ENCODE measurements around the gene NFE2L1. TPM values are rescaled to one million over a fixed set of nuclear protein-coding genes. Genes with fewer than 3 reads are reported as not detected.
"Not testable (repeated sequence)": the region's sequence is repeated elsewhere in the genome, so short reads cannot be mapped to it uniquely, and the experiment has no call there.

NFE2L1 gene, protein sequence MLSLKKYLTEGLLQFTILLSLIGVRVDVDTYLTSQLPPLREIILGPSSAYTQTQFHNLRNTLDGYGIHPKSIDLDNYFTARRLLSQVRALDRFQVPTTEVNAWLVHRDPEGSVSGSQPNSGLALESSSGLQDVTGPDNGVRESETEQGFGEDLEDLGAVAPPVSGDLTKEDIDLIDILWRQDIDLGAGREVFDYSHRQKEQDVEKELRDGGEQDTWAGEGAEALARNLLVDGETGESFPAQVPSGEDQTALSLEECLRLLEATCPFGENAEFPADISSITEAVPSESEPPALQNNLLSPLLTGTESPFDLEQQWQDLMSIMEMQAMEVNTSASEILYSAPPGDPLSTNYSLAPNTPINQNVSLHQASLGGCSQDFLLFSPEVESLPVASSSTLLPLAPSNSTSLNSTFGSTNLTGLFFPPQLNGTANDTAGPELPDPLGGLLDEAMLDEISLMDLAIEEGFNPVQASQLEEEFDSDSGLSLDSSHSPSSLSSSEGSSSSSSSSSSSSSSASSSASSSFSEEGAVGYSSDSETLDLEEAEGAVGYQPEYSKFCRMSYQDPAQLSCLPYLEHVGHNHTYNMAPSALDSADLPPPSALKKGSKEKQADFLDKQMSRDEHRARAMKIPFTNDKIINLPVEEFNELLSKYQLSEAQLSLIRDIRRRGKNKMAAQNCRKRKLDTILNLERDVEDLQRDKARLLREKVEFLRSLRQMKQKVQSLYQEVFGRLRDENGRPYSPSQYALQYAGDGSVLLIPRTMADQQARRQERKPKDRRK
- 10 to 100 TPM; 41.2 to 42.2 TPM for total RNA-seq
- 73.1 to 113 reads per million in 2 donors for total RNA-seq

DNA sequence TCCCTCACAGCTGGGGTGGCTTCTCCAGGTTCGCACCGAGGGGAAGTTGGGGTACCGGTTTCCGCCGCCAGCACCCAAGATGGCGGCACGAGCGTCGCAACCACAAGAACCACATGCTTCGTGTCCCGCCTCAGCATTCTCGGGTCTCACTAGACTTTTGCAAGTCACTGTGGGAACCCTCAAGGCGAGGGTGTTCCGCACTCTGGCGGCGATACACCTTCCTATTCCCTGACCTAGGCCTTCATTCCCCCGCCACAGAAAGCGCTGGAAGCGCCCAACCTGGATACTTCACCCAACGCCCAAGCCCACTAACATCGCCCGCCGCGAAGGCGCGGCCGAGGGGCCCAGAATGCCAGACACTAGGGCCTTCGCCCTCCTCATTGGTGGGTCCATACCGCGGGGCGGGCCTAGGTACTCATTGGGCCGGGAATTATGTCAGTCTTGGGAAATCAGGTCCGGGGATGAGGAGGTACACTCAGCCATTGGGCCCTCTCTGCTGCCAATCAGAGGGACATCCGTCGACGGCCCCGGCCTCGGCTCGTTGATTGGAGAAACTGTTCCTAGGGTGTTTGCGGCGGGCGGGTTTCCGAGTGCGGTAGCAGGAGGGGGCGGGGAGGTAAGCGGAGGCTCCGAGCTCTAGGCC, at the start of gene NFE2L1:
NFE2L1 (plus strand) TSS at position 619 of the 643 bp plus-strand sequence. CDS start 2,760 bp downstream, outside the sequence.
- Mint-ChIP-seq H3K4me1 (peaks cover 40% of the 10 kb centered on the region), H3K36me3 (ENCODE audit: low read depth) (no peaks in the 10 kb centered on the region), H3K27me3 (no peaks in the 10 kb centered on the region)

DNA sequence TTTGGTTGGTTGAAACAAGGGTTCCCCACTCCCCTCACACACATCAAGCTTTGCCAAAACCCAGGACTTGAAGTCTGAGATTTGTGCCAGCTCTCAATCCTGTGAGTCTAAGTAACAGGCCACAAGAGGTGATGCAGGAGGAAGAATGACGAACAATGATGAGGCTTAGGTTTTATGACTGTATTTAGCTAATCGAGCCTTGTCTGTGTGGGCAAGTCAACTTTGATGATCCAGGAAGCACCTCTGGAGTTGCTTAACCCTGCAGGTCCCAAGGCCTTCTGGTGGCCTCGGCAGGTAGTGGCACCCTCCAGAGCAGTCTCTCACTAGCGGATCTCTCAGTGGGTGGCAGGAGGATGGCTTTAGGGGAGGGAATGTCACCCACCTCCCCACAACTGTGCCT, 48.6 kb upstream of the NFE2L1 start:
- peak; percentile 58 for ATAC-seq

More for the DNA sequence above, at the start of gene NFE2L1:
- peak; percentile 96 for ATAC-seq
- H3K4me3 Mint-ChIP-seq, result peak within 1 kb of the TSS; percentile 91
- peak within 1 kb of the TSS; percentile 96 for H3K27ac Mint-ChIP-seq
- H3K9me3 ChIP-seq (ENCODE audit: control insufficient read depth, low read length, poor library complexity, severe bottlenecking), result no peaks in the 10 kb centered on the region
- peak; percentile 92 to 96 (median 93) for DNase-seq

DNA sequence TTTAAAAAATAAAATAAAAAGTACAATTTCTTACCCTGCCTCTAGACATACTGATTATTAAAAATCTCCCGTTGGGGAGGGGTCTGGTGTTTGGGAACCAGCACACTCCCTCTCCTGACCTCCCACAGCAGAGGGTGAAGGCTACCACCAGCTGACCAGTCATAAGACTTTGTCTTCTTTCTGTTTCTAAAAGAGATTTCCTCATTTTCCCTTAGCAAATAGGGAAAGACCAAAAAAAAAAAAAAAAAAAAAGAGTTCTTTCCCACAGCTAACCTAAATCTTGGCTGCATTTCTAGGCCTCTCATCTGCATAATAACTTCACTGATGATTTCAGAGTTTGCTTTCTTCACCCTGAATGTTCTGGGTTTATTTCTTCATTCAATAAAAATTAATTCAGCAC, 47.0 kb upstream of the NFE2L1 start:
- H3K4me1 Mint-ChIP-seq, result peaks cover 4% of the 10 kb centered on the region
- DNase-seq, result no peak
- ATAC-seq, result no peak
- no peak overlapping the region for H3K4me3 Mint-ChIP-seq
- H3K27me3 Mint-ChIP-seq, result peaks cover 17% of the 10 kb centered on the region
- no peak overlapping the region for H3K27ac Mint-ChIP-seq
- H3K36me3 Mint-ChIP-seq (ENCODE audit: low read depth), result peaks cover 4% of the 10 kb centered on the region
- H3K9me3 ChIP-seq (ENCODE audit: control insufficient read depth, low read length, poor library complexity, severe bottlenecking), result no peaks in the 10 kb centered on the region

More for the DNA sequence above, 48.6 kb upstream of the NFE2L1 start:
- Mint-ChIP-seq H3K27me3 (peaks cover 19% of the 10 kb centered on the region), H3K36me3 (ENCODE audit: low read depth) (peaks cover 4% of the 10 kb centered on the region), H3K4me1 (peaks cover 4% of the 10 kb centered on the region), H3K4me3 (no peak overlapping the region), H3K27ac (no peak overlapping the region)
- no peaks in the 10 kb centered on the region for H3K9me3 ChIP-seq (ENCODE audit: control insufficient read depth, low read length, poor library complexity, severe bottlenecking)
- DNase-seq, result no peak

DNA sequence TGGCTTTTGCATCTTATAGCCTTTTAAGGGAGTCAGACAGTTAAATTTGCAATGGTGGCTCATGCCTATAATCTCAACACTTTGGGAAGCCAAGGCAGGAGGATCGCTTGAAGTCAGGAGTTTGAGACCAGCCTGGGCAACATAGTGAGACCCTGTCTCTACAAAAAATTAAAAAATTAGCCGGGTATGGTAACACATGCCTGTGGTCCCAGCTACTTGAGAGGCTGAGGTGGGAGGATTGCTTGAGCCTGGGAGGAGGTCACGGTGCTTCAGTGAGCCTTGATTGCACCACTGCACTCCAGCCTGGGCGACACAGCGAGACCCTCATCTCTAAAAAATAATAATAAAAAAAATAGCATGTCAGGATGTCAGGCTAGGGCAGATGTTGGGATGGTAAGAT, 46.5 kb upstream of the NFE2L1 start:
- H3K27me3 Mint-ChIP-seq, result peaks cover 14% of the 10 kb centered on the region
- not testable (repeated sequence) for H3K27ac Mint-ChIP-seq; H3K4me3 Mint-ChIP-seq; H3K4me1 Mint-ChIP-seq; H3K9me3 ChIP-seq (ENCODE audit: control insufficient read depth, low read length, poor library complexity, severe bottlenecking); ATAC-seq; H3K36me3 Mint-ChIP-seq (ENCODE audit: low read depth); DNase-seq

DNA sequence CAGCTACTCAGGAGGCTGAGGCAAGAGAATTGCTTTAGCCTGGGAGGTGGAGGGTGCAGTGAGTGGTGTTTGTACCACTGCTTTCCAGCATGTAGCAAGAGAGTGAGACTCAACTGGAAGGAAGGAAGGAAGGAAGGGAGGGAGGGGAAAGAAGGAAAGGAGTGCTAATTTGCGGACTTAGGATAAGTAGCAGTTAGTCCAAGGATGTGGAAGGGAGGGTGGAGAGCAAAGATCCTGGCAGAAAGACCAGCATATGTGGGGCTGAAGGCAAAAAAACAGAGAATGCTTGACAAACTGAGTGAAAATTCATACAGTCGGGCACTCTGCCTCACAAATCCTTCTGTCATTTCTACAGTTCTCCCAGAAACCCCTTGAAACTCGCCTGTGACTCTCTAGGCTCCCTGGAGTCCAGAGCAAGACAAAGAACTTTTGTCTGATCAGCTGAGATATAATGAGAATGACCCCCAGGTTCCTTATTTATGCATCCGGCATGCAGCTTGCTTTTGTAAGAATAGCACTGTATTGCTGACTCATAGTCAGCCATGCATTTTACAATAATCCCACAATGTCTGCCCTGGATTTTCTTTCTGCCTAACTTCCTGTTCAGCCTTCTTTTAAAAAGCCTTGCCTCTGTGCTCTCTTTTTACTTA, 45.8 kb upstream of the NFE2L1 start:
- no peak for DNase-seq
- H3K27ac Mint-ChIP-seq, result no peak overlapping the region
- H3K9me3 ChIP-seq (ENCODE audit: control insufficient read depth, low read length, poor library complexity, severe bottlenecking), result no peaks in the 10 kb centered on the region
- peaks cover 21% of the 10 kb centered on the region for H3K27me3 Mint-ChIP-seq
- H3K36me3 Mint-ChIP-seq (ENCODE audit: low read depth), result peaks cover 4% of the 10 kb centered on the region
- no peak overlapping the region for H3K4me3 Mint-ChIP-seq
- ATAC-seq, result no peak
- H3K4me1 Mint-ChIP-seq, result peaks cover 4% of the 10 kb centered on the region

DNA sequence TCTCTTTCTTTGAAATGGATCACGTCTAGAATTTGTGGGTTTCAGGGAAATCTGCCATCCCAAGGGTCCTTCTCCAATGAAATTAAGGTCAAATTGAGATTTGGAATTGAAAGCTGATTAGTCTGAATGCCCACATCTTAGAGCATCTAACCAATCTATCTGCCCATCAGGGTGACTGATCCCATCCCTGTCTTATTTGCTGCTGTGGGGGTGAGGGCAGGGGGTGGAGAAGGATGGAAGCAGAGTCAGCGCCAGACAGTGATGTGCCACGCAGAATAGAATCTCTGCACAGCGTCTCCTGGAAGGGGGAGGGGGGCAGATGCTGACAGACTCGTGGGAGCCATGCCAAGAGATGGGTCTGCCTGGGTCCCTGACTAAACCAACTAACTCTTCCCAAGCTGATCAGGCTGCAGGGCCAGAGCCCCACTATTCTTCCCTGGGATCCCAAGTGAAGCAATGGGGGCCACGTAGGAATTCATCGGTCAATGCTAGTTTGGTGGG, 45.2 kb upstream of the NFE2L1 start:
- H3K9me3 ChIP-seq (ENCODE audit: control insufficient read depth, low read length, poor library complexity, severe bottlenecking), result no peaks in the 10 kb centered on the region
- Mint-ChIP-seq H3K36me3 (ENCODE audit: low read depth) (peaks cover 4% of the 10 kb centered on the region), H3K4me1 (peaks cover 4% of the 10 kb centered on the region), H3K27me3 (peaks cover 27% of the 10 kb centered on the region), H3K4me3 (no peak overlapping the region), H3K27ac (no peak overlapping the region)
- no peak for ATAC-seq
- DNase-seq, result no peak

DNA sequence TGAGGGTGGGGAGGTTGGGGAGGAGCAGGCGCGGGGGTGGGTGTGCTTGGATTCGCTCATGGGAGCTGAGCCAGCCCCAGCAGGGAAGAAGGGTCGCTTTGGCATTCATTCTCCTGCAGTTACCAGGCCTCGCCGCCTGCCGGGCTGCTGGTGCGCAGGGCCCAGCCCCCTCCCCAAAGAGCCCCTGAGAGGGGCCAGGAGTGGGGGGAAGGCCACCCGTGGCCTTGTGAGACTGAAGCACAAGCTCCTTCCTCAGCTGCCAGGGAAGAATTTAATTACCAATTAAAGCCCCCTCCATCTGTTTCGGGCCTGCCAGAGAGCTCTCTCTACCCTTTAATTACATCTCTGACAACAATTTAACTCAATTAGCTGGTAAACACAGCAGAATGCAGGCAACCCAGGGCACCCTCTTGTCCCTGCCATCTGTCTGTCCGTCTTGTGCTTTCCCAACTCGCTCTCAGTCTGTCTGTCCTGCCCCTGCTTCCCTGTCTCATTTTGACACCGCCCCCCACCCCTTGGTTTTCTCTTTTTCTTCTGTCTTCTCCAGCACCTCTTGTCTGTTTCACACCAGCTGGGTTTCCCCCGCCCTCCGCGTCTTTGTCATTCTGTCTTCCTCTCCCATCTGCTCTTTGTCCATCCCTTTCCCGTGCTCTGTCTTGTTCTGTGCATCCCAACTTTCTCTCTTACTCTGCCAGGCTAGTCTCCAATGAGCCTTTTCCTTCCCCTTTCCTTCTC, 44.6 kb upstream of the NFE2L1 start:
- Mint-ChIP-seq H3K27me3 (peaks cover 33% of the 10 kb centered on the region), H3K36me3 (ENCODE audit: low read depth) (peaks cover 6% of the 10 kb centered on the region), H3K27ac (no peak overlapping the region)

DNA sequence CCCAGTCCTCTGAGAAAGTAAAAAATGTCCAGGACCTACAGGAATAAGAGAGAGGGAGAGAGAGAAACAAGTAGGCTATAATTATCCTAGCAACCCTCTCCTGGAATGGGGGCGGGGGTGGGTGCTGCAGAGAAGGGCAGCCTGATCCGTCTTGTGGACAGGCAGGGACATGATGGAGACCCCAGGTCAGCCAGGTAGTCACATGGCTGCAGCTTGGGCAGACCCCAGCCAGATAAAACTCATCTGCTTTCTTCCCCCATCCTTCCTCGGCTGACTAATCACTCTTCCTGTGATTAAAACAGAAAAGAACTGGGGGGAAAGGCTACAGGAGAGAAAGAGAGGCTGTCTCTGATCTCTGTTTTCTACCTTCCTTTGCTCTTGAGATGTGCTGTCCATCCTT, 43.2 kb upstream of the NFE2L1 start:
- no peak for ATAC-seq
- Mint-ChIP-seq H3K4me1 (peaks cover 4% of the 10 kb centered on the region), H3K27ac (peak overlapping the region; percentile 27), H3K36me3 (ENCODE audit: low read depth) (peaks cover 6% of the 10 kb centered on the region), H3K4me3 (no peak overlapping the region), H3K27me3 (peaks cover 43% of the 10 kb centered on the region)
- no peaks in the 10 kb centered on the region for H3K9me3 ChIP-seq (ENCODE audit: control insufficient read depth, low read length, poor library complexity, severe bottlenecking)
- DNase-seq, result no peak

More for the DNA sequence above, 44.6 kb upstream of the NFE2L1 start:
- no peak overlapping the region for H3K4me3 Mint-ChIP-seq
- peaks cover 4% of the 10 kb centered on the region for H3K4me1 Mint-ChIP-seq
- DNase-seq, result no peak
- no peaks in the 10 kb centered on the region for H3K9me3 ChIP-seq (ENCODE audit: control insufficient read depth, low read length, poor library complexity, severe bottlenecking)
- no peak for ATAC-seq

DNA sequence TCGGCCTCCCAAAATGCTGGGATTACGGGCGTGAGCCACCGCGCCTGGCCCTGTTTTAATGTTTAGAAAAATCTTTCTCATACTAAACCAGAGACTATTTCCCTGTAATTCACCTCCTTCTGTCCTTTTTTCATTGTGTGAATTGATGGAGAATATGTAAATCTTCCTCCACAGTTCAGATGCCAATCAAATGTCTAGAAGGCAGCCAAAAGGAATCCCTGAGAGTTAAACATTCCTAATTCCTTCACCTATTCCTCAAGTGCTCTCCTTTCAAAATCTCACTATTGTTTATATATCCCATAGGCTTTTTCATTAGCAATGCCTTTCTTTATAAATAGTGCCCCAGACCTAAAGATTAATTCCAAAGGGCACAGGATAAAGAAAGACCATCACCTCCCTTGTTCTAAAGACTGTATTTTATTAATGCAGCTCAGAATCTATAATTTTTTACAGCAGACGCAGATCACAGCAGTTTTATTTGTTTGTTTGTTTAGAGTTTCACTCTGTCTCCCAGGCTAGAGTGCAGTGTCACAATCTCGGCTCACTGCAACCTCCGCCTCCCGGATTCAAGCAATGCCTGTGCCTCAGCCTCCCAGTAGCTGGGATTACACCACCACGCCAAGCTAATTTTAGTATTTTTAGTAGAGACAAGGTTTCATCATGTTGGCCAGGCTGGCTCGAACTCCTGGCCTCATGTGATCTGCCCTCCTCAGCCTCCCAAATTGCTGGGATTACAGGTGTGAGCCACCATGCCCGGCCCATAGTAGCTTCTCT, 41.0 kb upstream of the NFE2L1 start:
- Mint-ChIP-seq H3K36me3 (ENCODE audit: low read depth) (peaks cover 8% of the 10 kb centered on the region), H3K27me3 (peaks cover 62% of the 10 kb centered on the region), H3K4me3 (no peak overlapping the region), H3K27ac (no peak overlapping the region), H3K4me1 (peaks cover 15% of the 10 kb centered on the region)
- H3K9me3 ChIP-seq (ENCODE audit: control insufficient read depth, low read length, poor library complexity, severe bottlenecking), result no peaks in the 10 kb centered on the region
- DNase-seq (no peak), ATAC-seq (no peak)

DNA sequence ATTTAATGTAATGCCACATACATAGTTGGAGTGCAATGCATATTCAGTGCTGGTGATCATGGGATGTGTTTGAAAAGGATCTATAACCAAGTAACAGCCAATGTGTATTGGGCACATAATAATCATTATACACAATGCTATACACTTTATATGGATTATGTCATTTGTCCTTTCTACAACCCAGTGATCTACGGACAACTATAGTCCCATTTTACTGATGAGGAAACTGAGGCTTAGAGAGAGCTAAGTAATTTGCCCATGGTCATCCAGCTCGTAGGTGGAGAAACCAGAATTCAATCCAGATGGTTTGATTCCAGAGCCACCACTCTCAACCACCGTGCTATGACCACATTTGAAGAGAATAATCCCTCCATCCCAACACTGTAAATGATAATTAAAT, 38.0 kb upstream of the NFE2L1 start:
- H3K27me3 Mint-ChIP-seq, result peaks cover 71% of the 10 kb centered on the region
- DNase-seq (no peak), ATAC-seq (no peak)
- peaks cover 5% of the 10 kb centered on the region for H3K36me3 Mint-ChIP-seq (ENCODE audit: low read depth)
- no peak overlapping the region for H3K4me3 Mint-ChIP-seq
- no peaks in the 10 kb centered on the region for H3K9me3 ChIP-seq (ENCODE audit: control insufficient read depth, low read length, poor library complexity, severe bottlenecking)
- H3K4me1 Mint-ChIP-seq, result peaks cover 12% of the 10 kb centered on the region
- no peak overlapping the region for H3K27ac Mint-ChIP-seq

DNA sequence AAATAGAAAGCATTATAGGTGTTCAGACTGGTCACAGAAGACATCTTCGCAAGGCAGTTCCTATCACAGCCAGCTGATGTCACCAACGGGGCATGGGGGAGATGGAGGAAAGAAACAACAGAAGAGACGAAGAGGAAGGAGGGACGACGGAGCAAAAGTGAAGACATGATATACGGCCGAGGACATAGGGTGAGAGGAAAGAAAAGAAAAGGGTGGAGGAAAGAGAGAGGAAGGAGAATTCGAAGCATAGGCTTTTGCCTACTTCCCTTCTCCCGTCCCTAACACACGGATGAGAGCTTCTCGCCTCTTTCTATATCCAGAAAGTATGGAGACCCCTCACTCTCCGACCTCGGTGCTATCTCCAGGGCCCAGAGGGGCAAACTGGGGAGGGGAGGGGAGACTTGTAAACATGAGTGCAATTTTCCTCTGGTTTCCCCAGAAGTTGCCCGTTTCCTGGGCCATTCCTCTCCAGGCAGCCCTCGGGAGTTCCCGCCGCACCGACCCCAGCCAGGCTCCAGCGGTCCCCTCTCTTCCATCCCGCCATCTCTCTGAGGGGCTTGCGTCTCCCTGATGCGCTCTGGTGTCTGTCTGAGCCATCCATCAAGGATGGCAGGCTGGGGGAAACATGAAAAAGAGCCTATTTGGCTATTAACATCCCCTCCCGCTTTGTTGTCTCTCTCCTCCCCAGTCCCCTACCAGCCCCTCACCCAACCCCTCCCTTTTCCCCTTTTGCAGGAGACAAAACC, 36.6 kb upstream of the NFE2L1 start:
- peak; percentile 75 for ATAC-seq
- Mint-ChIP-seq H3K27ac (peak overlapping the region; percentile 43), H3K4me1 (peaks cover 12% of the 10 kb centered on the region), H3K4me3 (peak overlapping the region; percentile 98), H3K27me3 (peaks cover 73% of the 10 kb centered on the region), H3K36me3 (ENCODE audit: low read depth) (peaks cover 5% of the 10 kb centered on the region)
- DNase-seq, result peak in 1 of 3 donors; percentile 21
- no peaks in the 10 kb centered on the region for H3K9me3 ChIP-seq (ENCODE audit: control insufficient read depth, low read length, poor library complexity, severe bottlenecking)
